ENCODE measurements around the gene FBXW5. TPM values are rescaled to one million over a fixed set of nuclear protein-coding genes. Genes with fewer than 3 reads are reported as not detected.

FBXW5 gene
- total RNA-seq, 1 donor from 2014 or later: 100.0 TPM

DNA sequence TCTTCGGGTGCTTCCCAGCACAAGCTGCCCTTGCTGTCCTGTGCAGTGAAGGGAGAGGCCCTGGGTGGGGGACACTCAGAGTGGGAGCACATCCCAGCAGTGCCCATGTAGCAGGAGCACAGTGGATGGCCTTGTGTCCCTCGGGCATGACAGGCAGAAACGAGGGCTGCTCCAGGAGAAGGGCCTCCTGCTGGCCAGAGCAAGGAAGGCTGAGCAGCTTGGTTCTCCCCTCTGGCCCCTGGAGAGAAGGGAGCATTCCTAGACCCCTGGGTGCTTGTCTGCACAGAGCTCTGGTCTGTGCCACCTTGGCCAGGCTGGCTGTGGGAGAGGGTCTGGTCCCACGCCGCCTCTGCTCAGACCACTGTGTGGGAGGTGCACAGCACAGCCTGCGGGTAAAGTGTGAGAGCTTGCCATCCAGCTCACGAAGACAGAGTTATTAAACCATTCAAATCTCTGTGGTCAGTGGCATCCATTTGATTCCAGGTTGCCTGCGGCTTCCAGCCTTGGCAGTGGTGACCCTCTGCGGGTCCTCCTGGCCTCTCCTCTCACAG lies 18.3 kb downstream of the FBXW5 start:
- Mint-ChIP-seq H3K36me3 (ENCODE audit: low read depth, unreplicated experiment) (peaks cover 16% of the 10 kb centered on the region), H3K27me3 (ENCODE audit: unreplicated experiment) (peaks cover 3% of the 10 kb centered on the region), H3K4me3 (ENCODE audit: unreplicated experiment) (no peak overlapping the region), H3K9me3 (ENCODE audit: unreplicated experiment) (no peaks in the 10 kb centered on the region), H3K4me1 (ENCODE audit: unreplicated experiment) (peaks cover 20% of the 10 kb centered on the region), H3K27ac (ENCODE audit: unreplicated experiment) (no peak overlapping the region)
- TF ChIP-seq CTCF (IDR thresholded peaks at IDR 0.05; ENCODE audit: unreplicated experiment): no peak
- no peak for DNase-seq (ENCODE audit: low spot score)

DNA sequence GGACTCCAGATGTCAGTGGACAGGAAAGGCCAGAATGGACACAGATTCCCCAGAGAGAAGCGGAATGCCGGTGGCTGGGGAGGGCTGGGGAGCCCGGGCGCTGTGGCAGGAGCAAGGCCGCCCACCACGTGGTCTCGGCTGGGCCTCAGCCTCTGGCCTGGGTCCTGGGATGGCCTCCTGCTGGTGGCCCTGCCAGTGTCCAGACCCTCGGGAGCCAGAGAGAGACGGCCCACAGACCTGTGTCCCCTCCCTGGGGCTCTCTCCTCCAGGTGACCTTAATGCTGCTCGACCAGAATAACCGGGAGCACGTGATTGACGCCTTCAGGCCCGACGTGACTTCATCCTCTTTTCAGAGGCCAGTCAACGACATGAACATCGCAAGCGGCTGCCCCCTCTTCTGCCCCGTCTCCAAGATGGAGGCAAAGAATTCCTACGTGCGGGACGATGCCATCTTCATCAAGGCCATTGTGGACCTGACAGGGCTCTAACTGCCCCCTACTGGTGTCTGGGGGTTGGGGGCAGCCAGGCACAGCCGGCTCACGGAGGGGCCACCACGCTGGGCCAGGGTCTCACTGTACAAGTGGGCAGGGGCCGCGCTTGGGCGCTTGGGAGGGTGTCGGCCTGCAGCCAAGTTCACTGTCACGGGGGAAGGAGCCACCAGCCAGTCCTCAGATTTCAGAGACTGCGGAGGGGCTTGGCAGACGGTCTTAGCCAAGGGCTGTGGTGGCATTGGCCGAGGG lies 19.0 kb downstream of the FBXW5 start:
- peaks cover 16% of the 10 kb centered on the region for H3K36me3 Mint-ChIP-seq (ENCODE audit: low read depth, unreplicated experiment)
- no peak for TF ChIP-seq CTCF (IDR thresholded peaks at IDR 0.05; ENCODE audit: unreplicated experiment)
- H3K4me1 Mint-ChIP-seq (ENCODE audit: unreplicated experiment): peaks cover 20% of the 10 kb centered on the region
- no peak for DNase-seq (ENCODE audit: low spot score)
- H3K4me3 Mint-ChIP-seq (ENCODE audit: unreplicated experiment): no peak overlapping the region
- no peak overlapping the region for H3K27ac Mint-ChIP-seq (ENCODE audit: unreplicated experiment)
- no peaks in the 10 kb centered on the region for H3K9me3 Mint-ChIP-seq (ENCODE audit: unreplicated experiment)
- peaks cover 3% of the 10 kb centered on the region for H3K27me3 Mint-ChIP-seq (ENCODE audit: unreplicated experiment)

DNA sequence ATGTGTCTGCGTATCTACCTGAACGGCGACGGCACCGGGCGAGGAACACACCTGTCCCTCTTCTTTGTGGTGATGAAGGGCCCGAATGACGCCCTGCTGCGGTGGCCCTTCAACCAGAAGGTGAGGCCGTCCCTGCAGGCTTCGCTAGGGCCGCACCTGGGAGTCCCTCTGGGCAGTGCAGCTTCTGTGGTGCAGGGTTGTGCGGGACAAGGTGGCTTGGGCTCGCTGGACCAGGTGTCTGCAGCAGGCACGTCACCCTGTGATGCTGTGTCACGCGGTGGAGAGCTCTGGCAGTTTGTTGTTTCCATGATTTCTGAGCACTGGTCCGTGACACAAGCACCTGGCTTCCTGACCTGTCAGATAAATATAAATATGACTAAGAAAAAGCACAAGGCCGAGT lies 20.7 kb downstream of the FBXW5 start:
- TF ChIP-seq CTCF (IDR thresholded peaks at IDR 0.05; ENCODE audit: unreplicated experiment): no peak
- Mint-ChIP-seq H3K9me3 (ENCODE audit: unreplicated experiment) (no peaks in the 10 kb centered on the region), H3K27me3 (ENCODE audit: unreplicated experiment) (peaks cover 8% of the 10 kb centered on the region), H3K36me3 (ENCODE audit: low read depth, unreplicated experiment) (peaks cover 25% of the 10 kb centered on the region), H3K27ac (ENCODE audit: unreplicated experiment) (no peak overlapping the region), H3K4me1 (ENCODE audit: unreplicated experiment) (peaks cover 9% of the 10 kb centered on the region), H3K4me3 (ENCODE audit: unreplicated experiment) (no peak overlapping the region)
- no peak for DNase-seq (ENCODE audit: low spot score)

DNA sequence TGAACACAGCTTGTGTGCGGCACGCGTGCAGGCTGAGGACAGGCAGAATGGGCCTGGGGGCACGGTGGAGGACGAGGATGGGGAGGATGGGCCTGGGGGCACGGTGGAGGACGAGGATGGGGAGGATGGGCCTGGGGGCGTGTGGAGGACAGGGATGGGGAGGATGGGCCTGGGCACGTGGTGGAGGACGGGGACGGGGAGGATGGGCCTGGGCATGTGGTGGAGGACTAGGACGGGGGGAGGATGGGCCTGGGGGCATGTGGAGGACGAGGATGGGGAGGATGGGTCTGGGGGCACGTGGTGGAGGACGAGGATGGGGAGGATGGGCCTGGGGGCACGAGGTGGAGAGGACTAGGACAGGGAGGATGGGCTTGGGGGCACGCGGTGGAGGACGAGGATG lies 22.0 kb downstream of the FBXW5 start:
- no peak for TF ChIP-seq CTCF (IDR thresholded peaks at IDR 0.05; ENCODE audit: unreplicated experiment)
- peaks cover 21% of the 10 kb centered on the region for H3K36me3 Mint-ChIP-seq (ENCODE audit: low read depth, unreplicated experiment)
- H3K27ac Mint-ChIP-seq (ENCODE audit: unreplicated experiment): no peak overlapping the region
- no peak overlapping the region for H3K4me3 Mint-ChIP-seq (ENCODE audit: unreplicated experiment)
- no peaks in the 10 kb centered on the region for H3K4me1 Mint-ChIP-seq (ENCODE audit: unreplicated experiment)
- no peak for DNase-seq (ENCODE audit: low spot score)
- H3K9me3 Mint-ChIP-seq (ENCODE audit: unreplicated experiment): no peaks in the 10 kb centered on the region
- H3K27me3 Mint-ChIP-seq (ENCODE audit: unreplicated experiment): peaks cover 8% of the 10 kb centered on the region

- Mint-ChIP-seq H3K27me3 (ENCODE audit: unreplicated experiment) (peaks cover 8% of the 10 kb centered on the region), H3K4me1 (ENCODE audit: unreplicated experiment) (no peaks in the 10 kb centered on the region), H3K9me3 (ENCODE audit: unreplicated experiment) (no peaks in the 10 kb centered on the region), H3K4me3 (ENCODE audit: unreplicated experiment) (no peak overlapping the region), H3K27ac (ENCODE audit: unreplicated experiment) (no peak overlapping the region), H3K36me3 (ENCODE audit: low read depth, unreplicated experiment) (peaks cover 16% of the 10 kb centered on the region)
- DNase-seq (ENCODE audit: low spot score): no peak
- no peak for TF ChIP-seq CTCF (IDR thresholded peaks at IDR 0.05; ENCODE audit: unreplicated experiment)
Observed at GRCh38 chr9:136921718-136922117, 22.8 kb downstream of the FBXW5 start.
